H9 (cell line): ENCODE data around the gene MRGPRX3. TPM values are rescaled to one million over a fixed set of nuclear protein-coding genes. Genes with fewer than 3 reads are reported as not detected.
A peak's percentile ranks its signal among the peaks of the same experiment; 100 is the strongest.

Experiments
- DNase-seq: peaks from one replicate; pipeline ENCODE4 v3.0.0-alpha.2; 2017
- H2AFZ ChIP-seq: one replicate; pipeline ENCODE4 v1.6.1; 2013; ENCODE audit warnings: mild to moderate bottlenecking, low read length, control low read depth, moderate library complexity
- H2AK5ac ChIP-seq: 2 replicates; pipeline ENCODE4 v1.6.1; 2013; ENCODE audit warnings: low read length, control low read depth, mixed read lengths; ENCODE audit not compliant: insufficient read length
- H2BK120ac ChIP-seq: one replicate; pipeline ENCODE4 v1.6.1; 2013; ENCODE audit warnings: low read depth, mild to moderate bottlenecking, low read length, control low read depth, inconsistent platforms; ENCODE audit not compliant: poor library complexity, severe bottlenecking
- H2BK12ac ChIP-seq: 2 replicates; pipeline ENCODE4 v1.6.1; 2013; ENCODE audit warnings: low read length, control low read depth, mixed read lengths, low read depth; ENCODE audit not compliant: insufficient read length
- H2BK15ac ChIP-seq: 2 replicates; pipeline ENCODE4 v1.6.1; 2013; ENCODE audit warnings: low read depth, low read length, control low read depth
- H2BK20ac ChIP-seq: one replicate; pipeline ENCODE4 v1.6.1; 2013; ENCODE audit warnings: low read depth, mild to moderate bottlenecking, low read length, control low read depth, inconsistent platforms; ENCODE audit not compliant: poor library complexity, severe bottlenecking
- H2BK5ac ChIP-seq: 2 replicates; pipeline ENCODE4 v1.6.1; 2013; ENCODE audit warnings: low read length, control low read depth, mixed read lengths; ENCODE audit not compliant: insufficient read length
- H3K14ac ChIP-seq: 2 replicates; pipeline ENCODE4 v1.6.1; 2013; ENCODE audit warnings: low read length, control low read depth; ENCODE audit not compliant: insufficient read depth
- H3K18ac ChIP-seq: 2 replicates; pipeline ENCODE4 v1.6.1; 2013; ENCODE audit warnings: low read depth, mild to moderate bottlenecking, mixed read lengths, low read length, control low read depth; ENCODE audit not compliant: insufficient read length
- H3K23ac ChIP-seq: 2 replicates; pipeline ENCODE4 v1.6.1; 2013; ENCODE audit warnings: low read length, control low read depth, mixed read lengths, low read depth; ENCODE audit not compliant: insufficient read length
- H3K23me2 ChIP-seq: 2 replicates; pipeline ENCODE4 v1.6.1; 2013; ENCODE audit warnings: low read depth, mild to moderate bottlenecking, mixed read lengths, low read length, control low read depth; ENCODE audit not compliant: insufficient read length, poor library complexity, severe bottlenecking
- H3K27ac ChIP-seq: 2 replicates; pipeline ENCODE4 v1.5.1; 2013; ENCODE audit warnings: low read length, control low read depth, mixed read lengths, low read depth; ENCODE audit not compliant: insufficient read length
- H3K27me3 ChIP-seq: 2 replicates; pipeline ENCODE4 v1.6.1; 2013; ENCODE audit warnings: low read length, control low read depth, inconsistent platforms; ENCODE audit not compliant: insufficient read depth
- H3K4ac ChIP-seq: 2 replicates; pipeline ENCODE4 v1.6.1; 2013; ENCODE audit warnings: low read depth, mild to moderate bottlenecking, control low read depth, inconsistent platforms, low read length, moderate library complexity
- H3K4me1 ChIP-seq: 2 replicates; pipeline ENCODE4 v1.6.1; 2013; ENCODE audit warnings: low read length, control low read depth, inconsistent platforms; ENCODE audit not compliant: insufficient read depth
- H3K4me2 ChIP-seq: 2 replicates; pipeline ENCODE4 v1.6.1; 2013; ENCODE audit warnings: low read length, control low read depth, mixed read lengths; ENCODE audit not compliant: insufficient read length, insufficient read depth
- H3K56ac ChIP-seq: 2 replicates; pipeline ENCODE4 v1.6.1; 2013; ENCODE audit warnings: low read depth, mild to moderate bottlenecking, mixed read lengths, low read length, control low read depth; ENCODE audit not compliant: insufficient read length
- H3K79me1 ChIP-seq: 2 replicates; pipeline ENCODE4 v1.6.1; 2013; ENCODE audit warnings: low read depth, mild to moderate bottlenecking, moderate library complexity, low read length, control low read depth, inconsistent platforms; ENCODE audit not compliant: insufficient read depth, poor library complexity, severe bottlenecking
- H3K79me2 ChIP-seq: 2 replicates; pipeline ENCODE4 v1.6.1; 2013; ENCODE audit warnings: low read length, control low read depth, inconsistent platforms; ENCODE audit not compliant: insufficient read depth
- H3K9ac ChIP-seq: 2 replicates; pipeline ENCODE4 v1.6.1; 2013; ENCODE audit warnings: low read length, control low read depth, mixed read lengths; ENCODE audit not compliant: insufficient read length; ENCODE audit errors: extremely low read depth
- H3K9me3 ChIP-seq: one replicate; pipeline ENCODE4 v1.6.1; 2013; ENCODE audit warnings: low read depth, low read length, inconsistent platforms; ENCODE audit not compliant: control insufficient read depth
- H3T11ph ChIP-seq: one replicate; pipeline ENCODE4 v1.6.1; 2013; ENCODE audit warnings: mild to moderate bottlenecking, low read length, control low read depth, inconsistent platforms
- H4K20me1 ChIP-seq: one replicate; pipeline ENCODE4 v1.6.1; 2013; ENCODE audit not compliant: control insufficient read depth, insufficient read length, insufficient read depth
- H4K5ac ChIP-seq: 2 replicates; pipeline ENCODE4 v1.6.1; 2013; ENCODE audit warnings: low read depth, mild to moderate bottlenecking, mixed read lengths, low read length, control low read depth; ENCODE audit not compliant: insufficient read length
- H4K8ac ChIP-seq: replicated peaks from 2 replicates; pipeline ENCODE4 v1.6.1; 2013; ENCODE audit warnings: low read length, control low read depth, mixed read lengths, low read depth; ENCODE audit not compliant: insufficient read length
- H4K91ac ChIP-seq: 2 replicates; pipeline ENCODE4 v1.6.1; 2013; ENCODE audit warnings: low read depth, mild to moderate bottlenecking, moderate library complexity, mixed read lengths, low read length, control low read depth; ENCODE audit not compliant: insufficient read length
- H3K27ac Mint-ChIP-seq, 3 experiments: 2 replicates in 2 of 3; 3 replicates in 1 of 3; pipeline ENCODE4 v1.8.0; 2020 to 2021; ENCODE audit warnings: mixed read lengths in 3 of 3, mild to moderate bottlenecking in 1 of 3, moderate library complexity in 1 of 3
- H3K27me3 Mint-ChIP-seq: 2 replicates; pipeline ENCODE4 v1.8.0; 2021; ENCODE audit warnings: low read depth, mild to moderate bottlenecking, moderate library complexity, mixed read lengths
- H3K36me3 Mint-ChIP-seq, 3 experiments: 2 replicates in 2 of 3; 3 replicates in 1 of 3; pipeline ENCODE4 v1.8.0; 2020 to 2021; ENCODE audit warnings: low read depth in 3 of 3, mixed read lengths in 3 of 3; ENCODE audit not compliant: insufficient read depth in 1 of 3
- H3K4me1 Mint-ChIP-seq, 2 experiments: 2 replicates each; pipeline ENCODE4 v1.8.0; 2020; ENCODE audit warnings: mixed read lengths in 2 of 2
- H3K4me3 Mint-ChIP-seq, 2 experiments: 2 replicates in 1 of 2; 3 replicates in 1 of 2; pipeline ENCODE4 v1.8.0; 2020 to 2021; ENCODE audit warnings: mild to moderate bottlenecking in 2 of 2, mixed read lengths in 2 of 2, moderate library complexity in 1 of 2
- H3K9me3 Mint-ChIP-seq, 2 experiments: 2 replicates in 1 of 2; 3 replicates in 1 of 2; pipeline ENCODE4 v1.8.0; 2020; ENCODE audit warnings: mild to moderate bottlenecking in 2 of 2, mixed read lengths in 2 of 2, moderate library complexity in 1 of 2
- WGBS: extraction: QIAGEN DNeasy Blood & Tissue Kit; methylation state at CpG from one replicate; pipeline ENCODE4 v1.1.7; 2013; ENCODE audit warnings: missing lambda C conversion rate, low lambda C conversion rate, mixed read lengths; ENCODE audit not compliant: insufficient read length; ENCODE audit errors: extremely low coverage; 5-methylcytosine and 5-hydroxymethylcytosine counted together
- total RNA-seq: library from RNA; stranded (reverse); gene quantifications from 2 replicates; pipeline ENCODE4 v1.2.1, GENCODE V29; 2021
- TF ChIP-seq, protein P1 (sequence below): fragments of 200-600 bp; sonication (generic); conservative IDR thresholded peaks from 3 replicates; pipeline ENCODE4 v1.8.0; 2021; ENCODE audit warnings: antibody characterized with exemption, mild to moderate bottlenecking

Gene MRGPRX3
- total RNA-seq, 1 experiment from 2014 or later: not detected

DNA sequence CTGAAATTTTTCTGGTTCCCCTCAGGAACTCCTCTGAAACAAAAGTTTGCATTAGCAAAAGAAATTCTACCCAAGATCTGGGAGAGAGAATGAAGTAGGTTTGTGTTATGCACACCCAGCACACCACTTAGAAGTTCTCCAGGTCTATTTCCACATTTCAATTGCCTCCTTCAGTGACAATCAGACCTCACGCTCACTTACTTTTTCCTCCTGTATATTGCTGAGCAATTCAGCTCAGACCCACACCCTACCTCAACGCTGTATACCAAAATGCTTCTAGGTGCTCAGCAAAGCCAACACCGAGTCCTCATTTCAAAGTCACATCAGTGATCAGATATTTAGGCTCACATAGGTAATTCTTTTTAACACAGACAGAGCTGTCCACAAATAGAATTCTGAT is 19.2 kb downstream of the MRGPRX3 start:
- Histone ChIP-seq H4K8ac (no peak overlapping the region), H4K20me1 (no peaks in the 10 kb centered on the region), H2AK5ac (no peak overlapping the region), H3K4me1 (no peaks in the 10 kb centered on the region; the same call in 1 of the 2 replicates), H3K79me2 (no peaks in the 10 kb centered on the region), H3K9me3 (no peaks in the 10 kb centered on the region), H2BK5ac (no peak overlapping the region), H2BK20ac (no peak overlapping the region), H3T11ph (no peak overlapping the region), H2BK15ac (no peak overlapping the region), H3K4ac (no peak overlapping the region), H2AFZ (no peak overlapping the region), H3K23ac (no peak overlapping the region), H3K27ac (no peak overlapping the region), H3K56ac (no peak overlapping the region), H3K79me1 (no peaks in the 10 kb centered on the region), H3K27me3 (no peaks in the 10 kb centered on the region), H4K91ac (no peak overlapping the region), H3K4me2 (no peak overlapping the region), H3K14ac (no peak overlapping the region), H3K18ac (no peak overlapping the region), H3K23me2 (no peaks in the 10 kb centered on the region), H3K9ac (no peak overlapping the region), H2BK120ac (no peak overlapping the region), H2BK12ac (no peak overlapping the region), H4K5ac (no peak overlapping the region)
- no peak for DNase-seq
- Mint-ChIP-seq H3K9me3 (peaks cover 2 to 4% of the 10 kb centered on the region in 2 experiments), H3K36me3 (peaks cover 0 to under 1% (median 0%) of the 10 kb centered on the region in 3 experiments; a peak in 2 of 7 replicates), H3K27ac (peak overlapping the region in 1 of 3 experiments; percentile 88; a peak in 2 of 7 replicates), H3K4me1 (peaks cover 11 to 20% of the 10 kb centered on the region in 2 experiments), H3K4me3 (no peak overlapping the region; a peak in 1 of 5 replicates), H3K27me3 (peaks cover 3% of the 10 kb centered on the region; the same call in 1 of the 2 replicates)
- TF ChIP-seq, protein P1, sequence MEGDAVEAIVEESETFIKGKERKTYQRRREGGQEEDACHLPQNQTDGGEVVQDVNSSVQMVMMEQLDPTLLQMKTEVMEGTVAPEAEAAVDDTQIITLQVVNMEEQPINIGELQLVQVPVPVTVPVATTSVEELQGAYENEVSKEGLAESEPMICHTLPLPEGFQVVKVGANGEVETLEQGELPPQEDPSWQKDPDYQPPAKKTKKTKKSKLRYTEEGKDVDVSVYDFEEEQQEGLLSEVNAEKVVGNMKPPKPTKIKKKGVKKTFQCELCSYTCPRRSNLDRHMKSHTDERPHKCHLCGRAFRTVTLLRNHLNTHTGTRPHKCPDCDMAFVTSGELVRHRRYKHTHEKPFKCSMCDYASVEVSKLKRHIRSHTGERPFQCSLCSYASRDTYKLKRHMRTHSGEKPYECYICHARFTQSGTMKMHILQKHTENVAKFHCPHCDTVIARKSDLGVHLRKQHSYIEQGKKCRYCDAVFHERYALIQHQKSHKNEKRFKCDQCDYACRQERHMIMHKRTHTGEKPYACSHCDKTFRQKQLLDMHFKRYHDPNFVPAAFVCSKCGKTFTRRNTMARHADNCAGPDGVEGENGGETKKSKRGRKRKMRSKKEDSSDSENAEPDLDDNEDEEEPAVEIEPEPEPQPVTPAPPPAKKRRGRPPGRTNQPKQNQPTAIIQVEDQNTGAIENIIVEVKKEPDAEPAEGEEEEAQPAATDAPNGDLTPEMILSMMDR: no peak
- WGBS: no CpG with 5 or more reads among the region's 3 CpGs
